SK-N-SH treated with all-trans-retinoic acid at 6 μM for 48 hours (cell line): ENCODE data around the gene ZNF322.

Experiments used
- ATAC-seq: fragments of 200-7000 bp; cut with Tn5 transposase; 3 replicates; pipeline ENCODE4 v1.9.1; 2020; ENCODE audit warnings: mild to moderate bottlenecking, moderate library complexity
- ARNTL ChIP-seq: fragments of 450-650 bp; formaldehyde crosslinking; IDR thresholded peaks from 2 replicates; pipeline ENCODE4 v1.5.0; 2020; ENCODE audit warnings: low read depth, mild to moderate bottlenecking, moderate library complexity, borderline replicate concordance
- BACH2 ChIP-seq: fragments of 250-450 bp; sonication (Bioruptor Pico); IDR thresholded peaks from 2 replicates; pipeline ENCODE4 v1.9.0; 2021; ENCODE audit warnings: mild to moderate bottlenecking, borderline replicate concordance
- CREB5 ChIP-seq: fragments of 250-450 bp; sonication (Bioruptor Pico); IDR thresholded peaks from 2 replicates; pipeline ENCODE4 v1.5.1; 2020; ENCODE audit warnings: low read depth, mild to moderate bottlenecking, moderate library complexity
- CSDC2 ChIP-seq: fragments of 250-450 bp; sonication (Bioruptor Pico); IDR thresholded peaks from 2 replicates; pipeline ENCODE4 v1.5.0; 2020; ENCODE audit warnings: mild to moderate bottlenecking, moderate library complexity
- CSRNP3 ChIP-seq: fragments of 250-450 bp; sonication (Bioruptor Pico); IDR thresholded peaks from 2 replicates; pipeline ENCODE4 v1.5.1; 2021; ENCODE audit warnings: mild to moderate bottlenecking, moderate library complexity
- ESRRG ChIP-seq: fragments of 250-450 bp; sonication (Bioruptor Pico); IDR thresholded peaks from 2 replicates; pipeline ENCODE4 v1.6.1; 2021; ENCODE audit warnings: mild to moderate bottlenecking
- GLIS3 ChIP-seq: fragments of 250-450 bp; sonication (Bioruptor Pico); IDR thresholded peaks from 2 replicates; pipeline ENCODE4 v1.5.0; 2020; ENCODE audit warnings: mild to moderate bottlenecking, moderate library complexity
- ISL1 ChIP-seq: fragments of 250-450 bp; sonication (Bioruptor Pico); IDR thresholded peaks from 2 replicates; pipeline ENCODE4 v2.1.2; 2022; ENCODE audit warnings: mild to moderate bottlenecking, moderate library complexity
- OSR1 ChIP-seq: fragments of 250-450 bp; sonication (Bioruptor Pico); IDR thresholded peaks from 2 replicates; pipeline ENCODE4 v1.8.0; 2022; ENCODE audit warnings: moderate library complexity, mild to moderate bottlenecking, inconsistent platforms
- POU6F1 ChIP-seq: fragments of 250-450 bp; sonication (Bioruptor Pico); IDR thresholded peaks from 2 replicates; pipeline ENCODE4 v1.8.0; 2021; ENCODE audit warnings: low read depth, mild to moderate bottlenecking, moderate library complexity, borderline replicate concordance
- RARB ChIP-seq: fragments of 250-450 bp; sonication (Bioruptor Pico); IDR thresholded peaks from 2 replicates; pipeline ENCODE4 v1.8.0; 2021; ENCODE audit warnings: mild to moderate bottlenecking, moderate library complexity
- SNAI2 ChIP-seq: fragments of 250-450 bp; sonication (Bioruptor Pico); IDR thresholded peaks from 2 replicates; pipeline ENCODE4 v1.5.0; 2020; ENCODE audit warnings: mild to moderate bottlenecking, moderate library complexity
- TCF4 ChIP-seq: fragments of 250-450 bp; sonication (Bioruptor Pico); IDR thresholded peaks from 2 replicates; pipeline ENCODE4 v1.8.0; 2021; ENCODE audit warnings: mild to moderate bottlenecking, moderate library complexity, borderline replicate concordance
- TSHZ2 ChIP-seq: fragments of 250-450 bp; sonication (Bioruptor Pico); IDR thresholded peaks from 2 replicates; pipeline ENCODE4 v1.5.0; 2020; ENCODE audit warnings: mild to moderate bottlenecking, moderate library complexity
- ZC3H10 ChIP-seq: fragments of 250-450 bp; sonication (Bioruptor Pico); IDR thresholded peaks from 2 replicates; pipeline ENCODE4 v1.5.1; 2021; ENCODE audit warnings: mild to moderate bottlenecking, moderate library complexity
- ZFP3 ChIP-seq: fragments of 250-450 bp; sonication (Bioruptor Pico); IDR thresholded peaks from 2 replicates; pipeline ENCODE4 v1.5.0; 2020; ENCODE audit warnings: mild to moderate bottlenecking, moderate library complexity
- ZFP30 ChIP-seq: fragments of 450-650 bp; formaldehyde crosslinking; IDR thresholded peaks from 2 replicates; pipeline ENCODE4 v1.5.0; 2022; ENCODE audit warnings: mild to moderate bottlenecking, moderate library complexity
- ZNF565 ChIP-seq: fragments of 450-650 bp; formaldehyde crosslinking; conservative IDR thresholded peaks from 2 replicates; pipeline ENCODE4 v1.5.0; 2020; ENCODE audit warnings: low read depth, mild to moderate bottlenecking, moderate library complexity
- ZNF70 ChIP-seq: fragments of 450-650 bp; formaldehyde crosslinking; IDR thresholded peaks from 2 replicates; pipeline ENCODE4 v1.5.0; 2020; ENCODE audit warnings: mild to moderate bottlenecking, moderate library complexity
- ZNF8 ChIP-seq: fragments of 450-650 bp; formaldehyde crosslinking; IDR thresholded peaks from 2 replicates; pipeline ENCODE4 v1.5.0; 2020; ENCODE audit warnings: mild to moderate bottlenecking, moderate library complexity

The ZNF322 gene

GRCh38 chr6:26595669-26596269 lies 63.8 kb downstream of the ZNF322 start:
- ATAC-seq = peak; percentile 89
- 0 out of 2 replicates have a peak, but pooled peaks have one; percentile 49 for TF ChIP-seq TSHZ2 (CRISPR knock-in tag)
- TF ChIP-seq ZC3H10 (CRISPR knock-in tag) = no peak

GRCh38 chr6:26594730-26595632 lies 64.6 kb downstream of the ZNF322 start:
- TF ChIP-seq RARB (CRISPR knock-in tag) (no peak), ZNF8 (no peak), TCF4 (CRISPR knock-in tag) (no peak), ESRRG (CRISPR knock-in tag) (no peak), GLIS3 (CRISPR knock-in tag) (no peak), OSR1 (no peak)
- ATAC-seq = peak; percentile 9

- no peak for ATAC-seq
- TF ChIP-seq ZFP3 (CRISPR knock-in tag) (no peak), RARB (CRISPR knock-in tag) (no peak), ZFP30 (CRISPR knock-in tag) (no peak), TCF4 (CRISPR knock-in tag) (no peak)
These were observed 65.4 kb downstream of the ZNF322 start for GRCh38 chr6:26594131-26594498.

GRCh38 chr6:26593278-26594130 lies 66.0 kb downstream of the ZNF322 start:
- no peak for ATAC-seq
- TF ChIP-seq ZC3H10 (CRISPR knock-in tag) (no peak), ZNF70 (no peak), CSRNP3 (CRISPR knock-in tag) (no peak), RARB (CRISPR knock-in tag) (no peak), SNAI2 (no peak), POU6F1 (no peak), ARNTL (CRISPR knock-in tag) (no peak), CSDC2 (CRISPR knock-in tag) (no peak), OSR1 (no peak), CREB5 (no peak), ZFP30 (CRISPR knock-in tag) (no peak), GLIS3 (CRISPR knock-in tag) (no peak), ZNF565 (CRISPR knock-in tag) (no peak), ESRRG (CRISPR knock-in tag) (no peak), ISL1 (CRISPR knock-in tag) (no peak), BACH2 (no peak)
- TF ChIP-seq, all 23 proteins: peak for 0
